ENCODE measurements around the gene SNAP47. TPM values are rescaled to one million over a fixed set of nuclear protein-coding genes. Genes with fewer than 3 reads are reported as not detected.
"Not testable (repeated sequence)": the region's sequence is repeated elsewhere in the genome, so short reads cannot be mapped to it uniquely, and the experiment has no call there.

SNAP47 gene, protein sequence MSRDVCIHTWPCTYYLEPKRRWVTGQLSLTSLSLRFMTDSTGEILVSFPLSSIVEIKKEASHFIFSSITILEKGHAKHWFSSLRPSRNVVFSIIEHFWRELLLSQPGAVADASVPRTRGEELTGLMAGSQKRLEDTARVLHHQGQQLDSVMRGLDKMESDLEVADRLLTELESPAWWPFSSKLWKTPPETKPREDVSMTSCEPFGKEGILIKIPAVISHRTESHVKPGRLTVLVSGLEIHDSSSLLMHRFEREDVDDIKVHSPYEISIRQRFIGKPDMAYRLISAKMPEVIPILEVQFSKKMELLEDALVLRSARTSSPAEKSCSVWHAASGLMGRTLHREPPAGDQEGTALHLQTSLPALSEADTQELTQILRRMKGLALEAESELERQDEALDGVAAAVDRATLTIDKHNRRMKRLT
- 10 to 100 TPM; 61.6 to 91.8 (median 65.5) TPM for total RNA-seq
- polyA plus RNA-seq = 43.1 TPM
- long read RNA-seq, donor 1, transcript SNAP47-209 (2 exons, 2,202 nt) = minor isoform, 5 of 289 reads
- long read RNA-seq, donor 1, transcript SNAP47-202 (5 exons, 2,362 nt) = major isoform, 95 of 289 reads
- long read RNA-seq, donor 1, transcript SNAP47-210 (3 exons, 2,375 nt) = minor isoform, 62 of 289 reads
- long read RNA-seq, donor 1, partial matches to known transcripts = 101 of 289 reads
- long read RNA-seq, donor 1, other reads (novel, unspliced or antisense) = 25 of 289 reads
- long read RNA-seq, donor 2, transcript SNAP47-210 (3 exons, 2,375 nt) = minor isoform, 31 of 97 reads
- long read RNA-seq, donor 2, transcript SNAP47-202 (5 exons, 2,362 nt) = major isoform, 38 of 97 reads
- long read RNA-seq, donor 2, partial matches to known transcripts = 6 of 97 reads
- long read RNA-seq, donor 2, other reads (novel, unspliced or antisense) = 22 of 97 reads
- long read RNA-seq, donor 3, transcript SNAP47-209 (2 exons, 2,202 nt) = minor isoform, 25 of 823 reads
- long read RNA-seq, donor 3, transcript SNAP47-210 (3 exons, 2,375 nt) = minor isoform, 192 of 823 reads
- long read RNA-seq, donor 3, transcript SNAP47-202 (5 exons, 2,362 nt) = major isoform, 381 of 823 reads
- long read RNA-seq, donor 3, partial matches to known transcripts = 65 of 823 reads
- long read RNA-seq, donor 3, other reads (novel, unspliced or antisense) = 155 of 823 reads
- long read RNA-seq, donor 4, transcript SNAP47-202 (5 exons, 2,362 nt) = major isoform, 42 of 110 reads
- long read RNA-seq, donor 4, transcript SNAP47-210 (3 exons, 2,375 nt) = minor isoform, 37 of 110 reads
- long read RNA-seq, donor 4, partial matches to known transcripts = 5 of 110 reads
- long read RNA-seq, donor 4, other reads (novel, unspliced or antisense) = 23 of 110 reads

GRCh38 chr1:227734856-227735538 lies at the start of gene SNAP47, which contains the start of gene JMJD4:
Gene SNAP47 (plus strand): TSS chr1:227735435. CDS start chr1:227747737, 12,302 bp downstream.
Gene JMJD4 (minus strand): TSS chr1:227735302. CDS start chr1:227735273, 29 bp downstream.
- peaks cover 2% of the 10 kb centered on the region for H3K4me1 ChIP-seq (ENCODE audit: control insufficient read depth, insufficient read depth, low read length)
- ATAC-seq (peak; percentile 92 to 94), DNase-seq (peak; percentile 93 to 97 (median 97))
- under 1% methylated on average over 83 of the region's 83 CpGs for WGBS
- H3K27me3 ChIP-seq (ENCODE audit: control insufficient read depth, insufficient read depth) = no peaks in the 10 kb centered on the region
- H3K9me3 ChIP-seq (ENCODE audit: control insufficient read depth, low read length) = no peaks in the 10 kb centered on the region
- peak within 1 kb of the TSS; percentile 64 for H3K4me3 ChIP-seq (ENCODE audit: low read length)
- H3K27ac ChIP-seq (ENCODE audit: low read length) = peak within 1 kb of the TSS; percentile 65
- intact Hi-C loops (cut with DNase I) = no loop called here

DNA sequence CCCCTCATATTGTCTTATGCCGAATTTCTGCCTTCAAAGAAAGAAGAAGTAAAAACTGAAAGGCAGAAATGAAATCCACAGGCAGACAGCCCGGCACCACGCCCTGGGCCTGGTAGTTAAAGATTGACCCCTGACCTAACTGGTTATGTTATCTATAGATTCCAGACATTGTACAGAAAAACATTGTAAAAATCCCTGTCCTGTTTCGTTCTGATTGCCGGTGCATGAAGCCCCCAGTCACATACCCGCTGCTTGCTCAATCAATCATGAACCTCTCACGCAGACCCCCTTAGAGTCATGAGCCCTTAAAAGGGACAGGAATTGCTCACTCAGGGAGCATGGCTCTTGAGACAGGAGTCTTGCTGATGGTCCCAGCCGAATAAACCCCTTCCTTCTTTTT lies 49.4 kb upstream of the SNAP47 start:
- 86% methylated on average over 8 of the region's 8 CpGs for WGBS
- H3K27ac ChIP-seq (ENCODE audit: low read length) = no peak overlapping the region

DNA sequence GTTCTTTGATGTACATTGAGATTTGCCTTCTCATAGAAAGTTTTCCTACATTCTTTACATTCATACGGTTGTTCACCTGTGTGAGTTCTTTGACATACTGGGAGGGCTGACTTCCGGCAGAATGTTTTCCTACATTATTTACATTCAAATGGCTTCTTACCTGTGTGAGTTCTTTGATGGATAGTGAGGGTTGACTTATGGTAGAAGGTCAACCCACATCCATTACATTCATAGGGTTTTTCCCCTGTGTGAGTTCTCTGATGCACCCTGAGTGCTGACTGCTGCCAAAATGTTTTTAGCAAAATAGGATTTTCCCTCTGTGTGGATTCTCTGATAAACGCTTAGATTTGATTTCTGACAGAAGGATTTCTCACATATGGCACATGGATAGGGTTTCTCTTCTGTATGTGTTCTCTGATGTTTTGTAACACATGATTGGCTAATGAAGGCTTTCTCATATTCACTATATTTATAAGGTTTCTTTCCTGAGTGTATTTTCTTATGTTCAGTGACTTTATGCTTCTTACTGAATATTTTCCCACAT lies 37.8 kb upstream of the SNAP47 start:
- H3K4me3 ChIP-seq (ENCODE audit: low read length) = no peak overlapping the region
- no peak for ATAC-seq
- no peak overlapping the region for H3K27ac ChIP-seq (ENCODE audit: low read length)
- H3K27me3 ChIP-seq (ENCODE audit: control insufficient read depth, insufficient read depth) = no peaks in the 10 kb centered on the region
- no peak for DNase-seq
- intact Hi-C loops (cut with DNase I) = no loop called here
- 90% methylated on average over 3 of the region's 3 CpGs for WGBS
- no peaks in the 10 kb centered on the region for H3K4me1 ChIP-seq (ENCODE audit: control insufficient read depth, insufficient read depth, low read length)
- H3K9me3 ChIP-seq (ENCODE audit: control insufficient read depth, low read length) = peaks cover 9% of the 10 kb centered on the region

More for the DNA sequence above, 49.4 kb upstream of the SNAP47 start:
- intact Hi-C loops (cut with DNase I) = no loop called here
- Histone ChIP-seq H3K4me1 (ENCODE audit: control insufficient read depth, insufficient read depth, low read length) (no peaks in the 10 kb centered on the region), H3K9me3 (ENCODE audit: control insufficient read depth, low read length) (peaks cover 1% of the 10 kb centered on the region), H3K4me3 (ENCODE audit: low read length) (no peak overlapping the region), H3K27me3 (ENCODE audit: control insufficient read depth, insufficient read depth) (no peaks in the 10 kb centered on the region)
- DNase-seq (no peak), ATAC-seq (no peak)

DNA sequence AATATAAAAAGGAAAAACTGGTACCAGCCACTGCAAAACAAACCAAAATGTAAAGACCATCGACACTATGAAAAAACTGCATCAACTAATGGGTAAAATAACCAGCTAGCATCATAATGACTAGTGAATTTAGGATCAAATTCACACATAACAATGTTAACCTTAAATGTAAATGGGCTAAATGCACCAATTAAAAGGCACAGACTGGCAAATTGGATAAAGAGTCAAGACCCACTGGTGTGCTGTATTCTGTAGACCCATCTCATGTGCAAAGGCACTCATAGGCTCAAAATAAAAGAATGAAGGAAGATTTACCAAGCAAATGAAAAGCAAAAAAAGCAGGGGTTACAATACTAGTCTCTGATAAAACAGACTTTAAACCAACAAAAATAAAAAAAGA lies 33.6 kb upstream of the SNAP47 start:
- H3K4me3 ChIP-seq (ENCODE audit: low read length); H3K9me3 ChIP-seq (ENCODE audit: control insufficient read depth, low read length); DNase-seq; H3K27me3 ChIP-seq (ENCODE audit: control insufficient read depth, insufficient read depth); H3K27ac ChIP-seq (ENCODE audit: low read length); H3K4me1 ChIP-seq (ENCODE audit: control insufficient read depth, insufficient read depth, low read length); intact Hi-C loops (cut with DNase I); ATAC-seq: not testable (repeated sequence)
- WGBS = 79% methylated on average over 1 of the region's 1 CpG

DNA sequence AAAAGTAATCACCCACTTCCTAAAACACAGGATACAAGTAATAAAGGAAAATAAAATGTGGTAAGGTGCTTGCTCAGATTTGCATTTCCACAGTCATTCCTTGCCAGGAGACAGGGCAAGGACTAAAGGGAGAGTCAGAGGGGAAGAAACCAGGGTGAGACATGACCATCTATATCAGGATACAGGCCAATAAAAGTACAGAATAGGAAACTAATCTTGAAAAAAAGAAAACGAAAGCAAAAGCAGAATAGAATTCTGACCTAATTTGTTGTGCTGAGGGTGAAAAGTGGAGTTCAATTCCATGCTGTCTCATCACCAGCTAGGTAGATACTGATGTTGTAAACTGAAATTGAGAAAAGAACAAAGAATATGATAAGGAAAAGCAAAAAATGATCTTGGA lies 27.4 kb upstream of the SNAP47 start:
- H3K27ac ChIP-seq (ENCODE audit: low read length) = no peak overlapping the region
- no peak overlapping the region for H3K4me3 ChIP-seq (ENCODE audit: low read length)
- DNase-seq = no peak
- intact Hi-C loops (cut with DNase I) = no loop called here
- H3K27me3 ChIP-seq (ENCODE audit: control insufficient read depth, insufficient read depth) = no peaks in the 10 kb centered on the region
- H3K9me3 ChIP-seq (ENCODE audit: control insufficient read depth, low read length) = no peaks in the 10 kb centered on the region
- no peak for ATAC-seq
- 34% methylated on average over 1 of the region's 1 CpG for WGBS
- no peaks in the 10 kb centered on the region for H3K4me1 ChIP-seq (ENCODE audit: control insufficient read depth, insufficient read depth, low read length)

DNA sequence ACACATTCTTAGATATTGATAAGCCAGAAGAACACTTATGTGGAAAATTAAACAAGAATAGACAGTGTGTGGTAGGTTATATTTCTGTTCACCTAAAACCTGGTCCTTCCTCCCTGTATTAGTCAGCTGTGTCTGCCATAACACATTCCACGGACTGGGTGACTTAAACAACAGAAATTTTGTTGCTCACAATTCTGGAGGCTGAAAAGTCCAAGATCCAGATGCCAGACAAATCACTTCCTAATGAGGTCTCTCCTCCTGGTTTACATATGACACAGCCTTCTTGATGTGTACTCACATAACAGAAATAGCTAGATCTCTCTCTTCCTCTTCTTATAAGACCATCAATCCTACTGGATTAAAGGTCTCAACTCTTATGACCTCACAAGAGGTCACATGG lies 25.8 kb upstream of the SNAP47 start:
- intact Hi-C loops (cut with DNase I) = no loop called here
- Histone ChIP-seq H3K9me3 (ENCODE audit: control insufficient read depth, low read length) (no peaks in the 10 kb centered on the region), H3K4me1 (ENCODE audit: control insufficient read depth, insufficient read depth, low read length) (no peaks in the 10 kb centered on the region), H3K27me3 (ENCODE audit: control insufficient read depth, insufficient read depth) (no peaks in the 10 kb centered on the region), H3K27ac (ENCODE audit: low read length) (no peak overlapping the region), H3K4me3 (ENCODE audit: low read length) (no peak overlapping the region)
- WGBS = 71% methylated on average over 1 of the region's 1 CpG
- ATAC-seq = no peak
- no peak for DNase-seq

GRCh38 chr1:227710474-227710873 lies 24.8 kb upstream of the SNAP47 start:
- ATAC-seq; H3K27me3 ChIP-seq (ENCODE audit: control insufficient read depth, insufficient read depth); H3K27ac ChIP-seq (ENCODE audit: low read length); H3K4me3 ChIP-seq (ENCODE audit: low read length); intact Hi-C loops (cut with DNase I); H3K9me3 ChIP-seq (ENCODE audit: control insufficient read depth, low read length); H3K4me1 ChIP-seq (ENCODE audit: control insufficient read depth, insufficient read depth, low read length): not testable (repeated sequence)
- 94% methylated on average over 20 of the region's 24 CpGs for WGBS
- peak in 1 of 3 donors; percentile 55 for DNase-seq

- H3K4me1 ChIP-seq (ENCODE audit: control insufficient read depth, insufficient read depth, low read length) = no peaks in the 10 kb centered on the region
- H3K27me3 ChIP-seq (ENCODE audit: control insufficient read depth, insufficient read depth) = no peaks in the 10 kb centered on the region
- ATAC-seq (no peak), DNase-seq (no peak)
- H3K4me3 ChIP-seq (ENCODE audit: low read length) = no peak overlapping the region
- H3K27ac ChIP-seq (ENCODE audit: low read length) = no peak overlapping the region
- intact Hi-C loops (cut with DNase I) = no loop called here
- H3K9me3 ChIP-seq (ENCODE audit: control insufficient read depth, low read length) = no peaks in the 10 kb centered on the region
Observed at GRCh38 chr1:227712648-227713047, 22.6 kb upstream of the SNAP47 start.

DNA sequence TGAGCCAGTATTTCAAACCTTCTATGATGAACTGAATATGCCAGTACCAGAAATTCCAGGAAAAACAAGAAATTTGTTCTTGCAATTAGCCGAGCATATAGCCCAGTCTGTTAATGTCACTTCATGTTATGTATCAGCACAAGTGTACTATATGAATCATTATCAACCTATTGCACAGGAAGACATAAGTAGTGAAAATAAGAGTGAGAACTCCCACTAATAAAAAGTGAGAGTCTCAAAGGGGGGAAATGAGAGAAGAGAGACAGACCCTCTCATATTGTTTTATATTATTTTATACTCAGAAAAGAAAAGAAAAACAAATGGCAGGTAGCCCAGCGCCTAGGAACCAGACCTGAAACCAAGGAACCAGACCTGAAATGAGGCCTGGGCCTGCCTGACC lies 16.3 kb upstream of the SNAP47 start:
- intact Hi-C loops (cut with DNase I) = no loop called here
- ATAC-seq = no peak
- H3K9me3 ChIP-seq (ENCODE audit: control insufficient read depth, low read length) = peaks cover 10% of the 10 kb centered on the region
- no peaks in the 10 kb centered on the region for H3K27me3 ChIP-seq (ENCODE audit: control insufficient read depth, insufficient read depth)
- DNase-seq = no peak
- H3K4me3 ChIP-seq (ENCODE audit: low read length) = no peak overlapping the region
- H3K27ac ChIP-seq (ENCODE audit: low read length) = no peak overlapping the region
- WGBS = 77% methylated on average over 2 of the region's 2 CpGs
- H3K4me1 ChIP-seq (ENCODE audit: control insufficient read depth, insufficient read depth, low read length) = no peaks in the 10 kb centered on the region

DNA sequence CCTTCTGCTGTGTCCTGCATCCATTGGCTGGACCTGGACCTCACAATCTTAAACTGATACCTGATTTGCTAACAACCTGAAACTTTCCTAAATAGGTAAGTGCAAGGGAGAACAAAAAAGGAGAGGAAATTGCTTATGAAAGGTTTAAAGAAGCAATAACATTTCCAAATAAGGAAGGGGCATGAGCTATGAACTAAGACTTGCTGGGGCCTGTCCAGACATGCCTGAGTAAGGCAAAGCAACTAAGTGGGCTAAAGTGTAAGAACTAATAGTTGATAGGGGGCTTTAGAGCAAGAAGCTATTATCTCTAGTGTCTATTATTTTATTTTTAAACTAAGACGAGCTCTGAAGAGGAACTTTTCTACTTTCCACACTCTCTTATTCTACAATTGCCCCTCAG lies 11.8 kb upstream of the SNAP47 start:
- H3K4me3 ChIP-seq (ENCODE audit: low read length) = no peak overlapping the region
- DNase-seq (no peak), ATAC-seq (no peak)
- WGBS = 65% methylated on average over 1 of the region's 1 CpG
- no peaks in the 10 kb centered on the region for H3K4me1 ChIP-seq (ENCODE audit: control insufficient read depth, insufficient read depth, low read length)
- H3K9me3 ChIP-seq (ENCODE audit: control insufficient read depth, low read length) = peaks cover 10% of the 10 kb centered on the region
- no peaks in the 10 kb centered on the region for H3K27me3 ChIP-seq (ENCODE audit: control insufficient read depth, insufficient read depth)
- no peak overlapping the region for H3K27ac ChIP-seq (ENCODE audit: low read length)
- intact Hi-C loops (cut with DNase I) = loop anchor here in 1 of 4 donors (10.0 kb wide), 1 partner anchor 159 kb away; the partner anchor contains the start of gene ZNF678
